ENCODE results near the gene SUPT3H. TPM values are rescaled to one million over a fixed set of nuclear protein-coding genes. Genes with fewer than 3 reads are reported as not detected.

The SUPT3H gene
- total and polyA plus RNA-seq, 2 donors (not counting 1 experiment from before 2014, with no cell fraction given) = 5.5 to 12.4 TPM

DNA sequence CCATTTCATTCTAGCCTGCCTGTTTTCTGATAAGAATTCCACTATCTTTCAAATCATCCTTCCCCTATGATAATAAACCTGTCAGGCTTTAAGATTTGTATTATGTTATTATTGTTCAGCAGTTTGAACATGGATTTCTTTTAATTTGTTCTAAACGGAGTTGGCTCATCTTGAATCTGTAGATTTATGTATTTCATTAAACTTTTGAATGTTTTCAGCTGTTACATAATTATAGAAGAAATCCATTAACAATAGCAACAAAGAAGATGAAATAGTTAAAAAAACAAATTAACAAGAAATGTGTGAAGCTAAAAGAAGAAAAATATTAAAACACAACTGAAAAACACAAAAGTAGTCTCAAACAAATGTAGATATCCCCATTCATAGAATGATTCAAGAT is 273.3 kb downstream of the SUPT3H start:
- CTCF ChIA-PET = interaction anchor here (0.6 kb wide), 1 partner anchor 401 kb away, joined by 5 read pairs; no protein-coding TSS in a partner anchor
- H3K4me3 ChIP-seq (ENCODE audit: control extremely low read depth in 1 of 5, extremely low read depth in 1 of 5, insufficient read depth in 1 of 5, low read depth in 2 of 5, low read length in 4 of 5) = no peak overlapping the region
- DNase-seq (no peak), ATAC-seq (ENCODE audit: low read depth) (no peak)
- POLR2A ChIA-PET = no interaction called here
- H4K20me1 ChIP-seq (ENCODE audit: control insufficient read depth, insufficient read depth, low read length, poor library complexity, severe bottlenecking) = no peaks in the 10 kb centered on the region
- H3K27me3 ChIP-seq (replicated peaks in 1 of 4; ENCODE audit: control extremely low read depth in 1 of 4, control insufficient read depth in 3 of 4, insufficient read depth in 4 of 4, low read length in 3 of 4) = no peaks in the 10 kb centered on the region
- H3K9me3 ChIP-seq (ENCODE audit: control extremely low read depth in 1 of 3, control insufficient read depth in 2 of 3, insufficient read depth in 1 of 3, low read length in 2 of 3) = peaks cover 0 to 2% (median 0%) of the 10 kb centered on the region in 3 donors
- H3K4me1 ChIP-seq (ENCODE audit: control insufficient read depth in 2 of 2, insufficient read depth in 2 of 2, low read length in 2 of 2) = no peaks in the 10 kb centered on the region
- Mint-ChIP-seq H3K9me3 (ENCODE audit: insufficient read depth) (no peaks in the 10 kb centered on the region), H3K27me3 (no peaks in the 10 kb centered on the region), H3K4me1 (peaks cover 2% of the 10 kb centered on the region), H3K27ac (no peak overlapping the region), H3K4me3 (no peak overlapping the region)
- intact Hi-C loops (cut with micrococcal nuclease) = no loop called here
- no peak overlapping the region for H3K9ac ChIP-seq (ENCODE audit: low read length)
- WGBS (ENCODE audit: insufficient coverage) = no CpG with 5 or more reads among the region's 1 CpG
- H3K36me3 ChIP-seq (replicated peaks in 1 of 2; ENCODE audit: control extremely low read depth in 1 of 2, control insufficient read depth in 1 of 2, extremely low read depth in 1 of 2, insufficient read depth in 2 of 2, low read length in 1 of 2) = no peaks in the 10 kb centered on the region
- TF ChIP-seq EZH2 (IDR thresholded peaks at IDR 0.05; ENCODE audit: borderline replicate concordance, insufficient read depth, low read depth, low read length, poor library complexity, severe bottlenecking) (no peak), CTCF (IDR thresholded peaks at IDR 0.05) (no peak)
- no peak overlapping the region for H2AFZ ChIP-seq (ENCODE audit: insufficient read depth, low read depth, low read length, poor library complexity, severe bottlenecking)
- H3K4me2 ChIP-seq (replicated peaks; ENCODE audit: low read depth, low read length, poor library complexity, severe bottlenecking) = no peak overlapping the region
- H3K27ac ChIP-seq (ENCODE audit: low read length in 2 of 2) = no peak overlapping the region
- no peaks in the 10 kb centered on the region for H3K79me2 ChIP-seq (ENCODE audit: control insufficient read depth, insufficient read depth, low read length)

- no peaks in the 10 kb centered on the region for H3K4me1 Mint-ChIP-seq
- no peaks in the 10 kb centered on the region for H3K27me3 ChIP-seq (replicated peaks in 1 of 4; ENCODE audit: control extremely low read depth in 1 of 4, control insufficient read depth in 3 of 4, insufficient read depth in 4 of 4, low read length in 3 of 4)
- no peaks in the 10 kb centered on the region for H3K9me3 Mint-ChIP-seq (ENCODE audit: insufficient read depth)
- H3K9me3 ChIP-seq (ENCODE audit: control extremely low read depth in 1 of 3, control insufficient read depth in 2 of 3, insufficient read depth in 1 of 3, low read length in 2 of 3) = no peaks in the 10 kb centered on the region
- TF ChIP-seq EZH2 (IDR thresholded peaks at IDR 0.05; ENCODE audit: borderline replicate concordance, insufficient read depth, low read depth, low read length, poor library complexity, severe bottlenecking) = no peak
- TF ChIP-seq CTCF (IDR thresholded peaks at IDR 0.05) = no peak
- H3K36me3 ChIP-seq (replicated peaks in 1 of 2; ENCODE audit: control extremely low read depth in 1 of 2, control insufficient read depth in 1 of 2, extremely low read depth in 1 of 2, insufficient read depth in 2 of 2, low read length in 1 of 2) = no peaks in the 10 kb centered on the region
- DNase-seq (no peak), ATAC-seq (ENCODE audit: low read depth) (no peak)
- ChIA-PET POLR2A (no interaction called here), CTCF (no interaction called here)
- H3K4me3 ChIP-seq (ENCODE audit: control extremely low read depth in 1 of 5, extremely low read depth in 1 of 5, insufficient read depth in 1 of 5, low read depth in 2 of 5, low read length in 4 of 5) = no peak overlapping the region
- no peaks in the 10 kb centered on the region for H3K27me3 Mint-ChIP-seq
- no peaks in the 10 kb centered on the region for H3K79me2 ChIP-seq (ENCODE audit: control insufficient read depth, insufficient read depth, low read length)
- H4K20me1 ChIP-seq (ENCODE audit: control insufficient read depth, insufficient read depth, low read length, poor library complexity, severe bottlenecking) = no peaks in the 10 kb centered on the region
- H3K27ac Mint-ChIP-seq = no peak overlapping the region
- H3K9ac ChIP-seq (ENCODE audit: low read length) = no peak overlapping the region
- no peak overlapping the region for H3K27ac ChIP-seq (ENCODE audit: low read length in 2 of 2)
- WGBS (ENCODE audit: insufficient coverage) = no CpG with 5 or more reads among the region's 1 CpG
- no peak overlapping the region for H3K4me2 ChIP-seq (replicated peaks; ENCODE audit: low read depth, low read length, poor library complexity, severe bottlenecking)
- intact Hi-C loops (cut with micrococcal nuclease) = no loop called here
- H3K4me3 Mint-ChIP-seq = no peak overlapping the region
- no peaks in the 10 kb centered on the region for H3K4me1 ChIP-seq (ENCODE audit: control insufficient read depth in 2 of 2, insufficient read depth in 2 of 2, low read length in 2 of 2)
- no peak overlapping the region for H2AFZ ChIP-seq (ENCODE audit: insufficient read depth, low read depth, low read length, poor library complexity, severe bottlenecking)
Measured at GRCh38 chr6:45098256-45098655, 279.5 kb downstream of the SUPT3H start.

Data from B cell (primary cell).